CMK (cell line): ENCODE measurements around the gene EVI5L.
"Not testable (repeated sequence)": the region's sequence is repeated elsewhere in the genome, so short reads cannot be mapped to it uniquely, and the experiment has no call there.

Experiments used
- DNase-seq: peaks from one replicate; pipeline ENCODE4 v3.0.0-alpha.2; 2010; ENCODE audit warnings: low read depth

EVI5L gene

GRCh38 chr19:7846155-7846646 lies 16.2 kb downstream of the EVI5L start:
- no peak for DNase-seq

GRCh38 chr19:7847664-7848063 lies 17.6 kb downstream of the EVI5L start:
- DNase-seq, result no peak

GRCh38 chr19:7848779-7849457 lies 18.9 kb downstream of the EVI5L start:
- DNase-seq, result no peak

- no peak for DNase-seq
These were observed 19.6 kb downstream of the EVI5L start for GRCh38 chr19:7849631-7849999.

- DNase-seq, result no peak
These were observed 20.2 kb downstream of the EVI5L start for GRCh38 chr19:7850000-7850813.

GRCh38 chr19:7850945-7851622 lies 21.1 kb downstream of the EVI5L start:
- no peak for DNase-seq

GRCh38 chr19:7851623-7852500 lies 21.8 kb downstream of the EVI5L start:
- no peak for DNase-seq

- DNase-seq, result no peak
These were observed 23.1 kb downstream of the EVI5L start for GRCh38 chr19:7852851-7853769.

GRCh38 chr19:7853770-7854128 lies 23.7 kb downstream of the EVI5L start:
- no peak for DNase-seq

- DNase-seq, result no peak
These were observed 25.5 kb downstream of the EVI5L start for GRCh38 chr19:7855426-7856108.

GRCh38 chr19:7856109-7856591 lies 26.1 kb downstream of the EVI5L start:
- DNase-seq, result no peak

GRCh38 chr19:7856679-7857663 lies 27.0 kb downstream of the EVI5L start:
- no peak for DNase-seq

- no peak for DNase-seq
These were observed 27.7 kb downstream of the EVI5L start for GRCh38 chr19:7857727-7858108.

- DNase-seq, result no peak
These were observed 28.2 kb downstream of the EVI5L start for GRCh38 chr19:7858109-7858770.

GRCh38 chr19:7859087-7859486 lies 29.1 kb downstream of the EVI5L start:
- not testable (repeated sequence) for DNase-seq

- no peak for DNase-seq
These were observed 30.1 kb downstream of the EVI5L start for GRCh38 chr19:7859831-7860713.
